Measurements from ENCODE around the gene NDC1. TPM values are rescaled to one million over a fixed set of nuclear protein-coding genes. Genes with fewer than 3 reads are reported as not detected.

Gene NDC1
- total RNA-seq, 3 donors from 2014 or later: 34.2 to 39.8 (median 37.6) TPM

GRCh38 chr1:53737648-53738204, 100.4 kb downstream of the NDC1 start:
- peaks cover 60% of the 10 kb centered on the region for H3K27me3 Mint-ChIP-seq (ENCODE audit: low read depth)
- H3K9me3 Mint-ChIP-seq: peaks cover 5% of the 10 kb centered on the region
- H3K4me1 Mint-ChIP-seq (ENCODE audit: low read depth): peaks cover 4% of the 10 kb centered on the region
- H3K36me3 Mint-ChIP-seq (ENCODE audit: insufficient read depth): no peaks in the 10 kb centered on the region
- H3K4me3 Mint-ChIP-seq: no peak overlapping the region
- ATAC-seq (no peak), DNase-seq (no peak)

DNA sequence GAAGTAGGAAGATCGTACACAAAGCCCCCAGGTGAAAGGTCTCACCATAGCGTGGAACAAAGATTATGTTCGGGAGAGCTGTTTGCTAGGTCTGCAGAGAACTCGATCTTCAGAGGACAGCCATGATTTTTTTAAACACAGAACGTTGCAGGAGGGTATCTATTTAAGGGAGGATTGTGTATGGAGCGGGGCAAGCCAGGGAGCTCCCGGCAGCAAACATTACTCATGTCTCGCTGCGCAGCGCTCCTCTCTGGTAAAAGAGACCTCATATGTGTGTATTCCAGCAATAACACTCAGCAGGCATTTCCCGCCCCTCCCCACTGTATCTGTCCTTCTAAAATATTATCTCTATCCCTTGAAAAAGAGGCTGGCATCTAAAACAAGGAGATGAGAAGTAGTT, 101.8 kb downstream of the NDC1 start:
- DNase-seq: no peak
- peaks cover 53% of the 10 kb centered on the region for H3K27me3 Mint-ChIP-seq (ENCODE audit: low read depth)
- ATAC-seq: no peak
- H3K36me3 Mint-ChIP-seq (ENCODE audit: insufficient read depth): no peaks in the 10 kb centered on the region
- no peak overlapping the region for H3K4me3 Mint-ChIP-seq
- no peaks in the 10 kb centered on the region for H3K9me3 Mint-ChIP-seq
- peaks cover 4% of the 10 kb centered on the region for H3K4me1 Mint-ChIP-seq (ENCODE audit: low read depth)

GRCh38 chr1:53735681-53736080, 102.4 kb downstream of the NDC1 start:
- H3K36me3 Mint-ChIP-seq (ENCODE audit: insufficient read depth): no peaks in the 10 kb centered on the region
- peaks cover 53% of the 10 kb centered on the region for H3K27me3 Mint-ChIP-seq (ENCODE audit: low read depth)
- peaks cover 4% of the 10 kb centered on the region for H3K4me1 Mint-ChIP-seq (ENCODE audit: low read depth)
- H3K4me3 Mint-ChIP-seq: no peak overlapping the region
- no peaks in the 10 kb centered on the region for H3K9me3 Mint-ChIP-seq
- DNase-seq: no peak
- ATAC-seq: no peak

GRCh38 chr1:53735261-53735660, 102.8 kb downstream of the NDC1 start:
- Mint-ChIP-seq H3K36me3 (ENCODE audit: insufficient read depth) (no peaks in the 10 kb centered on the region), H3K27me3 (ENCODE audit: low read depth) (peaks cover 50% of the 10 kb centered on the region), H3K4me1 (ENCODE audit: low read depth) (peaks cover 4% of the 10 kb centered on the region), H3K4me3 (no peak overlapping the region), H3K9me3 (no peaks in the 10 kb centered on the region)
- no peak for ATAC-seq
- no peak for DNase-seq

DNA sequence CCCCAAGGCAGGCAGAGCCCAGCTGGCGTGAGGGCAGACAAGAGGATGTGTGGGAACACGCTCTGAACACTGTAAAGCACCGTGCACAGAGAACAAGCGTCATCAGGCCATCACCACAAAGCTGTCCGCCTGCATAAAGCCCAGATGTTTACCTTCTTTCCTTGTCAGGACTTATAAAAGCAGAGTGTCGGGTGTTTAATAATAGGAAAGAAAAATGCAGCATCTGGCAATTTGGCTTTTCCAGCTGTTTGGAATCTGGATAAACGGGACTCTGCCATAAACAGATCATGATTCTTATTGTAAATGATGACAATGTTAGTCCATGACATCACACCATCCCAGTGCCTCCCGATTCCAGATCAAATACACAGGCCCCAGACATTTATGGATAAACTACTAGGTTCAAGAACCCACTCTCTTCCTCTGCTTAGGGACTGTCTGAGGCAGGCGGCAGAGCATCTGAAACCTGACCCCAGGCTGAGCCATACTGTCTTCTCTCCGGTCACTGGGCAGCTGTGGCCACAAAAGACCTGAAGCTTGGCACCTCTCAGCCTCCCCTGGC, 103.4 kb downstream of the NDC1 start:
- Mint-ChIP-seq H3K9me3 (no peaks in the 10 kb centered on the region), H3K4me3 (no peak overlapping the region), H3K4me1 (ENCODE audit: low read depth) (peaks cover 4% of the 10 kb centered on the region), H3K27me3 (ENCODE audit: low read depth) (peaks cover 45% of the 10 kb centered on the region), H3K36me3 (ENCODE audit: insufficient read depth) (no peaks in the 10 kb centered on the region)
- ATAC-seq (no peak), DNase-seq (no peak)

GRCh38 chr1:53733975-53734649, 104.0 kb downstream of the NDC1 start:
- DNase-seq: no peak
- Mint-ChIP-seq H3K9me3 (no peaks in the 10 kb centered on the region), H3K4me3 (no peak overlapping the region), H3K27me3 (ENCODE audit: low read depth) (peaks cover 41% of the 10 kb centered on the region), H3K36me3 (ENCODE audit: insufficient read depth) (no peaks in the 10 kb centered on the region), H3K4me1 (ENCODE audit: low read depth) (peaks cover 2% of the 10 kb centered on the region)
- no peak for ATAC-seq

GRCh38 chr1:53733447-53733931, 104.6 kb downstream of the NDC1 start:
- H3K36me3 Mint-ChIP-seq (ENCODE audit: insufficient read depth): no peaks in the 10 kb centered on the region
- H3K27me3 Mint-ChIP-seq (ENCODE audit: low read depth): peaks cover 41% of the 10 kb centered on the region
- no peak overlapping the region for H3K4me3 Mint-ChIP-seq
- ATAC-seq (no peak), DNase-seq (no peak)
- peaks cover 2% of the 10 kb centered on the region for H3K4me1 Mint-ChIP-seq (ENCODE audit: low read depth)
- H3K9me3 Mint-ChIP-seq: no peaks in the 10 kb centered on the region

- Mint-ChIP-seq H3K36me3 (ENCODE audit: insufficient read depth) (no peaks in the 10 kb centered on the region), H3K27me3 (ENCODE audit: low read depth) (peaks cover 39% of the 10 kb centered on the region), H3K4me3 (no peak overlapping the region), H3K9me3 (no peaks in the 10 kb centered on the region), H3K4me1 (ENCODE audit: low read depth) (peaks cover 2% of the 10 kb centered on the region)
- ATAC-seq: no peak
- no peak for DNase-seq
Observed at GRCh38 chr1:53732912-53733317, 105.2 kb downstream of the NDC1 start.

DNA sequence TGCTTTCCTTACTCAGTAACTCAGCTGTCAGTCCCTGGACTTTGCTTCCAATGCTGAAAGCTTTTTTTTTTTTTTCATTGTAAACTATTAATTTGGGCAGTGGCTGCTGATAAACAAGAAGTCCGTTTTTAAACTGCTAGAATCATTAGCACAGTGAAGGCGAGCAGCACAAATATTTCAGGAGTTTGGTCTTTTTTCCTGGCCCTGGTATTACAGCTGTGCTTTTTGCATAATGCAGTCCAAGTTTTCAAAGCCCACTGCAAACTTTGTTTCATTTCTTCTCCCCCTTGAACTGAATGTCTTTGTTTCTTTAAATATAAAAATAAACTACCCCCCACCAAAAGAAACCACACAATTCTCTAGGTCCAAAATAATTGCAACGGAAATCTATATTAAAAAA, 105.7 kb downstream of the NDC1 start:
- Mint-ChIP-seq H3K27me3 (ENCODE audit: low read depth) (peaks cover 37% of the 10 kb centered on the region), H3K4me1 (ENCODE audit: low read depth) (peaks cover under 1% of the 10 kb centered on the region), H3K36me3 (ENCODE audit: insufficient read depth) (no peaks in the 10 kb centered on the region), H3K4me3 (no peak overlapping the region), H3K9me3 (no peaks in the 10 kb centered on the region)
- DNase-seq: no peak
- no peak for ATAC-seq

- Mint-ChIP-seq H3K4me3 (no peak overlapping the region), H3K9me3 (no peaks in the 10 kb centered on the region), H3K27me3 (ENCODE audit: low read depth) (peaks cover 31% of the 10 kb centered on the region), H3K36me3 (ENCODE audit: insufficient read depth) (no peaks in the 10 kb centered on the region), H3K4me1 (ENCODE audit: low read depth) (no peaks in the 10 kb centered on the region)
- DNase-seq (no peak), ATAC-seq (no peak)
Observed at GRCh38 chr1:53731779-53732305, 106.3 kb downstream of the NDC1 start.

- no peaks in the 10 kb centered on the region for H3K9me3 Mint-ChIP-seq
- ATAC-seq: no peak
- no peak overlapping the region for H3K4me3 Mint-ChIP-seq
- no peak for DNase-seq
- H3K4me1 Mint-ChIP-seq (ENCODE audit: low read depth): no peaks in the 10 kb centered on the region
- H3K36me3 Mint-ChIP-seq (ENCODE audit: insufficient read depth): no peaks in the 10 kb centered on the region
- H3K27me3 Mint-ChIP-seq (ENCODE audit: low read depth): peaks cover 24% of the 10 kb centered on the region
Observed at GRCh38 chr1:53731043-53731600, 107.0 kb downstream of the NDC1 start.

DNA sequence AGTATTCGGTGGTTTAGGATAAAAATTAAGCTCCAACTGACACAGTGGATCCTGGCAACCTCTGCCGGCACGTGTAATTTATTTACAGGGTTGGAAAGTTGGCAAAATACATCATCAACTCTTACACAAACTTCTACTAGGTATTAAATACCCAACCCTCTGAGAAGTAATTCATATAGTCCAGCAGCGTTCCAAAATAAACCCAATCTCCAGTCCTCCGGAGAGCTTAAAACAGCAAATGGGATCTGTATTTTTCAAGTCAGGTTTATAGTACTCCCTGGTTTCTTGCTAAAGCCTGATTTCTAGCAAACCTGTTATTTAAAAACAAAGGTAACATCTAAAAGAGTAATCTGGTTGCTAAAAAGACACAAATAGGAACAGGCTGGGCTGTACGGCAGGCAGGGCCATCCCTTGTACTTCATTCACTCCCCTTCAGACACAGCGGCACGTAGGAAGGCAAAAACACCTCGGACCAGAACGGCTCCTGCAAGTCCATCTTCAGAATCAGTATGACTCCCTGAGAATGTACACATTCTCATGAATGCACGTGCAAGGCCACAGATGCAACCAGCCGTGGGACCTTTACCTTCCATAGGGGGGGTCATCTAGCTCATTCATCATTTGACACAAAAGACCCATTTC, 107.8 kb downstream of the NDC1 start:
- H3K4me3 Mint-ChIP-seq: no peak overlapping the region
- H3K27me3 Mint-ChIP-seq (ENCODE audit: low read depth): peaks cover 17% of the 10 kb centered on the region
- H3K36me3 Mint-ChIP-seq (ENCODE audit: insufficient read depth): no peaks in the 10 kb centered on the region

GRCh38 chr1:53729456-53730223, 108.5 kb downstream of the NDC1 start:
- no peaks in the 10 kb centered on the region for H3K9me3 Mint-ChIP-seq

More for the DNA sequence above, 107.8 kb downstream of the NDC1 start:
- no peaks in the 10 kb centered on the region for H3K9me3 Mint-ChIP-seq
- ATAC-seq (no peak), DNase-seq (no peak)
- H3K4me1 Mint-ChIP-seq (ENCODE audit: low read depth): no peaks in the 10 kb centered on the region

More at GRCh38 chr1:53729456-53730223, 108.5 kb downstream of the NDC1 start:
- ATAC-seq (no peak), DNase-seq (no peak)
- Mint-ChIP-seq H3K4me1 (ENCODE audit: low read depth) (no peaks in the 10 kb centered on the region), H3K4me3 (no peak overlapping the region), H3K36me3 (ENCODE audit: insufficient read depth) (no peaks in the 10 kb centered on the region), H3K27me3 (ENCODE audit: low read depth) (peaks cover 10% of the 10 kb centered on the region)

Data from activated T-cell treated with anti-CD3 and anti-CD28 coated beads, Interleukin-2, amount 50 U/mL, for 4 hours (primary cell).